ENCODE results near the gene LRRC9.
A peak's percentile ranks its signal among the peaks of the same experiment; 100 is the strongest.

DNA sequence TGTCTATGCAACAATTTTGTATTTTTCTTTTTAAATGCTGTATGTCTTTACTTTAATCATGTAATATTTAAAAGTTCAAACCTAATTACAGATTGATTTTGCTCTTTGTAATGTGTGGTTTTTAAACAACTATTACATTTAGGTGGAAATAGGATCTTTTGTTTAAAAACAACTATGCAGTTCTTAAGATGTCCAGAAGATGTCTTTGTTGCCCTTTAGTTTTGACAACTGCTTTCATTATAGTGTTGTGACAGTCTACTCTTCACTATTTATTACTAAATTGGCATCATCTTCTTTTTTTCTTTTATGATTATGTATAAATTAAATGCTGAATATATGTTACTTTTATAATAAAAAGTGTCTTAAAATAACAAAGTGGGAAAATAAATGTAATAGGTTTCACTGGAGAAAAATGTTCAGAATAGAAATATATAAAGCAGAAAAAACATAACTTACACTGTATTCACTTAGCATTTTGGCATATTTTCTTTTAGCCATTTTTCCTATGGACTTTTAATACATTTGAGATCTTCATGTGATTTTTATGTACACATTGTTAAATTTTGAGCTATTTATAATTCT lies 144.6 kb downstream of the LRRC9 start:
- no peak for TF ChIP-seq POLR2A (IDR thresholded peaks at IDR 0.05)
- TF ChIP-seq, protein P1, sequence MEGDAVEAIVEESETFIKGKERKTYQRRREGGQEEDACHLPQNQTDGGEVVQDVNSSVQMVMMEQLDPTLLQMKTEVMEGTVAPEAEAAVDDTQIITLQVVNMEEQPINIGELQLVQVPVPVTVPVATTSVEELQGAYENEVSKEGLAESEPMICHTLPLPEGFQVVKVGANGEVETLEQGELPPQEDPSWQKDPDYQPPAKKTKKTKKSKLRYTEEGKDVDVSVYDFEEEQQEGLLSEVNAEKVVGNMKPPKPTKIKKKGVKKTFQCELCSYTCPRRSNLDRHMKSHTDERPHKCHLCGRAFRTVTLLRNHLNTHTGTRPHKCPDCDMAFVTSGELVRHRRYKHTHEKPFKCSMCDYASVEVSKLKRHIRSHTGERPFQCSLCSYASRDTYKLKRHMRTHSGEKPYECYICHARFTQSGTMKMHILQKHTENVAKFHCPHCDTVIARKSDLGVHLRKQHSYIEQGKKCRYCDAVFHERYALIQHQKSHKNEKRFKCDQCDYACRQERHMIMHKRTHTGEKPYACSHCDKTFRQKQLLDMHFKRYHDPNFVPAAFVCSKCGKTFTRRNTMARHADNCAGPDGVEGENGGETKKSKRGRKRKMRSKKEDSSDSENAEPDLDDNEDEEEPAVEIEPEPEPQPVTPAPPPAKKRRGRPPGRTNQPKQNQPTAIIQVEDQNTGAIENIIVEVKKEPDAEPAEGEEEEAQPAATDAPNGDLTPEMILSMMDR (IDR thresholded peaks at IDR 0.05 in 8 of 11, conservative IDR thresholded peaks at IDR 0.05 in 3 of 11), result peak in 10 of 11 experiments; percentile 35 to 72 (median 59)
